GM12875 (cell line): ENCODE data around the gene CCND2.

Experiments
- H3K4me3 ChIP-seq: one replicate; pipeline ENCODE4 v1.5.1; 2011; ENCODE audit warnings: low read depth, low read length, control low read depth
- CTCF ChIP-seq: IDR thresholded peaks from 2 replicates; pipeline ENCODE4 v1.5.1; 2011; ENCODE audit warnings: low read depth, mild to moderate bottlenecking, control low read depth, inconsistent platforms, low read length, moderate library complexity, borderline replicate concordance; ENCODE audit not compliant: insufficient read depth

CCND2 gene

GRCh38 chr12:4320497-4320852 is 46.9 kb downstream of the CCND2 start:
- H3K4me3 ChIP-seq: peak overlapping the region; percentile 66
- no peak for TF ChIP-seq CTCF

DNA sequence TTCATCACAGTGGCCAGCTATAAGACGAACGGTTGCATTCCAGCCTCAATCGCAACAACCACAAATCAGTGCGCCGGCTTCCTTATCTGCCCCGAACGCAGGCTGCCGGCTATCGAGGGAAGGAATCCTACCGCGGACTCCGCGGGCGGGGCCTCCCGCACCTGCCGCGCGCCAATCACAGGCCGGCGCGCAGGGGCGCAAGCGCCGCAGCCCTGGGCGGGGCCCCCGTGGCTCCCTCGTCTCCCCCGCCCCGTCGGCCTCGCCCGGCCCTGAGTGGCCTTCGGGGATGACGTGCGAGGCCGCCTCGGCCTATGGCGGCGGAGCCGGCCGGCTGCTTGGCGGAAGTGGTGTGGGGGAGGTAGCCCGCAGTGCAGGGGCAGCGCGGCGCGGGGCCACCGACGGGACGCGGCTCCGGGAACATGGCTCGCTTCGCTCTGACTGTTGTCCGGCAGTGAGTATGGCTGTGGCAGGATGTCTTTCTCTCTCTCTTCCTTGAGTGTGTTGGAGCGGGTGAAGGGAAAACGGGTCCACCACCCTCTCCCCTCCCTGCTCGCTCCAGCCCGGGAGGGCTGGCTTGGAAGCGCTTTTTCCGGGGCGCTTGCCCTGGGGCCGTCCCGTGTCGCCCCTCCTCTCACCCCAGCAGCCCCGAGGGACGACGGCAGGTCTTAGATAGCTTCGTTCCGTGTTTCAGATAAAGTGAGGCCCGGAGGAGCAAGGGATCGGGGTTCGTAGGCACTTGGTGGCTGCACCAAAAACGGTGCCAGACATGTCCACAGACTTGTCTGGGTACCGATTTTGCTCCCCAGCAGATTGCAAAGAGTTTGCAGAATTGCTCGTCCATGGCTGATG is 47.5 kb downstream of the CCND2 start, which contains the start of gene TIGAR:
TSS of gene TIGAR (plus strand) at position 361 of the 849 bp plus-strand sequence. CDS start at position 420, 59 bp downstream.
- peak within 1 kb of the TSS; percentile 96 for H3K4me3 ChIP-seq
- TF ChIP-seq CTCF: no peak

DNA sequence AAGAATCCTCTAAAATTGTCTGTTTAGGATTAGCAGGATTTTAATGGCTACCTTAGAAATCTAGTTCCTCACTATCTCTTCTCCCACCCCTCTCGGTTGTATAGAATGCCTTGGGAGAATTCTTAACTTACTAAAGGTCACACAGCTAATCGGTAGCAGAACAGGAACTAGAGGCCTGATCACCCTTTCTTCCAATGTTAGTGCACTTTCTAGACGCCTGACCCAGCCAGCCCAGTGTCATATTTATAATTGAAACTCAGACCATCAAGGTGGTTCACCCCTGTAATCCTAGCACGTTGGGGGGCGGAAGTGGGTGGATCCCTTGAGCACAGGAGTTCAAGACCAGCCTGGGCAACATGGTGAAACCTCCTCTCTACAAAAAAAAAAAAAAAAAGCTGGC is 49.2 kb downstream of the CCND2 start:
- peak overlapping the region; percentile 21 for H3K4me3 ChIP-seq

More for the DNA sequence above, 49.2 kb downstream of the CCND2 start:
- TF ChIP-seq CTCF: no peak
